Stimulated activated naive CD4-positive, alpha-beta T cell (primary cell): ENCODE measurements around the gene PTPRC.

Source experiments
- DNase-seq, 6 experiments: peaks; one replicate each; lab custom pipeline; 2025; lab: John Stamatoyannopoulos, UW

The PTPRC gene

DNA sequence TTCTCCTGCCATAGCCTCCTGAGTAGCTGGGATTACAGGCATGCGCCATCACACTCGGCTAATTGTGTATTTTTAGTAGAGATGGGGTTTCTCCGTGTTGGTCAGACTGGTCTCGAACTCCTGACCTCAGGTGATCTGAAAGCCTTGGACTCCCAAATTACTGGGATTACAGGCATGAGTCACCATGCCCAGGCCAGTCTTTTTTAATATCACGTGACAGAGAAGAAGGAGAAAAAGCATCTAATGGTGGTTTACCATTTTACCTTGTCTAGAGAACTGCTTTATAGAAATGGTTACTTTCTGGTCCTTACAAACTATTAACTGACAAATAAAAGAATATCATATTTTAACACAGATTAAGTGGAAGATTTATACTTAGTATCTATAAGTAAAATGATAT is 168.0 kb downstream of the PTPRC start:
- no peak for DNase-seq
